WTC11 (cell line): ENCODE measurements around the gene ATF6B.

ENCODE experiments used
- CREB1 ChIP-seq: sonication (generic); formaldehyde crosslinking; IDR thresholded peaks from 2 replicates; pipeline ENCODE4 v1.8.0; 2023; ENCODE audit warnings: mild to moderate bottlenecking, missing genetic modification reagents
- CTCF ChIP-seq: fragments of 200-600 bp; IDR thresholded peaks from 2 replicates; pipeline ENCODE4 v1.8.0; 2022; ENCODE audit warnings: antibody characterized with exemption
- FOXK1 ChIP-seq: sonication (generic); formaldehyde crosslinking; IDR thresholded peaks from 2 replicates; pipeline ENCODE4 v1.8.0; 2022; ENCODE audit warnings: mild to moderate bottlenecking, moderate library complexity, missing genetic modification reagents
- GABPB1 ChIP-seq: sonication (generic); formaldehyde crosslinking; IDR thresholded peaks from 2 replicates; pipeline ENCODE4 v1.8.1; 2023; ENCODE audit warnings: mild to moderate bottlenecking, missing genetic modification reagents
- NR3C1 ChIP-seq: sonication (generic); formaldehyde crosslinking; conservative IDR thresholded peaks from 2 replicates; pipeline ENCODE4 v1.8.1; 2023; ENCODE audit warnings: low read depth, mild to moderate bottlenecking, missing genetic modification reagents
- RELA ChIP-seq: sonication (generic); formaldehyde crosslinking; IDR thresholded peaks from 2 replicates; pipeline ENCODE4 v1.8.1; 2022; ENCODE audit warnings: missing genetic modification reagents, mild to moderate bottlenecking, borderline replicate concordance
- SP1 ChIP-seq: sonication (generic); formaldehyde crosslinking; conservative IDR thresholded peaks from 2 replicates; pipeline ENCODE4 v1.8.1; 2022; ENCODE audit warnings: missing genetic modification reagents
- ZNF121 ChIP-seq: sonication (generic); formaldehyde crosslinking; IDR thresholded peaks from 2 replicates; pipeline ENCODE4 v1.8.0; 2023; ENCODE audit warnings: missing genetic modification reagents
- ZNF512 ChIP-seq: sonication (generic); formaldehyde crosslinking; IDR thresholded peaks from 2 replicates; pipeline ENCODE4 v1.8.1; 2022; ENCODE audit warnings: missing genetic modification reagents, borderline replicate concordance
- TF ChIP-seq, protein P1 (sequence below): sonication (generic); formaldehyde crosslinking; IDR thresholded peaks from 2 replicates; pipeline ENCODE4 v1.8.0; 2022; ENCODE audit warnings: mild to moderate bottlenecking, missing genetic modification reagents
- TF ChIP-seq, protein P2 (sequence below): sonication (generic); formaldehyde crosslinking; IDR thresholded peaks from 2 replicates; pipeline ENCODE4 v1.8.1; 2022; ENCODE audit warnings: low read depth, missing genetic modification reagents, borderline replicate concordance
- TF ChIP-seq, protein P3 (sequence below): sonication (generic); formaldehyde crosslinking; IDR thresholded peaks from 2 replicates; pipeline ENCODE4 v1.8.1; 2022; ENCODE audit warnings: low read depth, mild to moderate bottlenecking, moderate library complexity, missing genetic modification reagents, borderline replicate concordance

GRCh38 chr6:32116674-32117073 lies 11.4 kb downstream of the ATF6B start:
- TF ChIP-seq GABPB1 (CRISPR knock-in tag), result no peak
- peak; percentile 47; the same call in 1 of the 2 replicates for TF ChIP-seq CTCF
- TF ChIP-seq ZNF512 (CRISPR knock-in tag), result no peak
- no peak for TF ChIP-seq SP1 (CRISPR knock-in tag)
- TF ChIP-seq, protein P1, sequence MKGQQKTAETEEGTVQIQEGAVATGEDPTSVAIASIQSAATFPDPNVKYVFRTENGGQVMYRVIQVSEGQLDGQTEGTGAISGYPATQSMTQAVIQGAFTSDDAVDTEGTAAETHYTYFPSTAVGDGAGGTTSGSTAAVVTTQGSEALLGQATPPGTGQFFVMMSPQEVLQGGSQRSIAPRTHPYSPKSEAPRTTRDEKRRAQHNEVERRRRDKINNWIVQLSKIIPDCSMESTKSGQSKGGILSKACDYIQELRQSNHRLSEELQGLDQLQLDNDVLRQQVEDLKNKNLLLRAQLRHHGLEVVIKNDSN (CRISPR knock-in tag), result no peak
- TF ChIP-seq, protein P2, sequence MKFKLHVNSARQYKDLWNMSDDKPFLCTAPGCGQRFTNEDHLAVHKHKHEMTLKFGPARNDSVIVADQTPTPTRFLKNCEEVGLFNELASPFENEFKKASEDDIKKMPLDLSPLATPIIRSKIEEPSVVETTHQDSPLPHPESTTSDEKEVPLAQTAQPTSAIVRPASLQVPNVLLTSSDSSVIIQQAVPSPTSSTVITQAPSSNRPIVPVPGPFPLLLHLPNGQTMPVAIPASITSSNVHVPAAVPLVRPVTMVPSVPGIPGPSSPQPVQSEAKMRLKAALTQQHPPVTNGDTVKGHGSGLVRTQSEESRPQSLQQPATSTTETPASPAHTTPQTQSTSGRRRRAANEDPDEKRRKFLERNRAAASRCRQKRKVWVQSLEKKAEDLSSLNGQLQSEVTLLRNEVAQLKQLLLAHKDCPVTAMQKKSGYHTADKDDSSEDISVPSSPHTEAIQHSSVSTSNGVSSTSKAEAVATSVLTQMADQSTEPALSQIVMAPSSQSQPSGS, result no peak
- TF ChIP-seq FOXK1 (CRISPR knock-in tag), result no peak
- TF ChIP-seq RELA (CRISPR knock-in tag), result no peak
- no peak for TF ChIP-seq CREB1 (CRISPR knock-in tag)
- TF ChIP-seq ZNF121 (CRISPR knock-in tag), result no peak
- TF ChIP-seq NR3C1 (CRISPR knock-in tag), result no peak
- TF ChIP-seq, protein P3, sequence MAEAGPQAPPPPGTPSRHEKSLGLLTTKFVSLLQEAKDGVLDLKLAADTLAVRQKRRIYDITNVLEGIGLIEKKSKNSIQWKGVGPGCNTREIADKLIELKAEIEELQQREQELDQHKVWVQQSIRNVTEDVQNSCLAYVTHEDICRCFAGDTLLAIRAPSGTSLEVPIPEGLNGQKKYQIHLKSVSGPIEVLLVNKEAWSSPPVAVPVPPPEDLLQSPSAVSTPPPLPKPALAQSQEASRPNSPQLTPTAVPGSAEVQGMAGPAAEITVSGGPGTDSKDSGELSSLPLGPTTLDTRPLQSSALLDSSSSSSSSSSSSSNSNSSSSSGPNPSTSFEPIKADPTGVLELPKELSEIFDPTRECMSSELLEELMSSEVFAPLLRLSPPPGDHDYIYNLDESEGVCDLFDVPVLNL (CRISPR knock-in tag), result no peak
